Thyroid gland (tissue), 4 donors: ENCODE results near the gene KIF12. TPM values are rescaled to one million over a fixed set of nuclear protein-coding genes. Genes with fewer than 3 reads are reported as not detected.

ENCODE experiments used
- DNase-seq, 2 donors: peaks; one replicate each; pipeline ENCODE4 v3.0.0-alpha.2; 2019
- H3K27ac ChIP-seq, 3 donors: fragments of 200-600 bp; sonication (generic); 1 replicate in 2 of 3; 2 replicates in 1 of 3; pipeline ENCODE4 v1.5.1; 2016 to 2019; ENCODE audit warnings: mild to moderate bottlenecking in 1 of 3, moderate library complexity in 1 of 3
- H3K27me3 ChIP-seq: fragments of 200-600 bp; sonication (generic); one replicate; pipeline ENCODE4 v1.5.1; 2019
- H3K36me3 ChIP-seq, 2 donors: fragments of 200-600 bp; sonication (generic); one replicate each; pipeline ENCODE4 v1.5.1; 2016 to 2019
- H3K4me1 ChIP-seq, 2 donors: fragments of 200-600 bp; sonication (generic); one replicate each; pipeline ENCODE4 v1.5.1; 2017 to 2019
- H3K4me3 ChIP-seq, 3 donors: fragments of 200-600 bp; sonication (generic); replicated peaks in 1 of 3; 1 replicate in 2 of 3; 2 replicates in 1 of 3; pipeline ENCODE4 v1.5.1; 2016; ENCODE audit warnings: mild to moderate bottlenecking in 1 of 3
- H3K9me3 ChIP-seq: fragments of 200-600 bp; sonication (generic); one replicate; pipeline ENCODE4 v1.5.1; 2017
- CTCF ChIP-seq, 6 experiments: fragments of 200-600 bp in 3 of 6; fragments of 450-650 bp in 3 of 6; sonication (generic) in 3 of 6; IDR thresholded peaks; one replicate each; pipeline ENCODE4 v1.5.1; 2016 to 2019; ENCODE audit warnings: antibody characterized with exemption in 6 of 6, mild to moderate bottlenecking in 2 of 6, inconsistent platforms in 1 of 6, moderate library complexity in 1 of 6
- POLR2A ChIP-seq, 2 donors: fragments of 450-650 bp; IDR thresholded peaks; one replicate each; pipeline ENCODE4 v1.6.1; 2017; ENCODE audit warnings: antibody characterized with exemption in 2 of 2, mild to moderate bottlenecking in 2 of 2, moderate library complexity in 1 of 2
- WGBS, 2 donors: methylation state at CpG; one replicate each; pipeline ENCODE4 v1.1.5; 2017; 5-methylcytosine and 5-hydroxymethylcytosine counted together
- intact Hi-C: fragments of 100-400 bp; cut with DNase I; formaldehyde crosslinking; loops from one replicate; pipeline ENCODE4 v1.15.1; 2023
- total RNA-seq, 4 donors: library from RNA; depleted of rRNA; stranded (reverse); fragments of >200 nt; gene quantifications; one replicate each; pipeline ENCODE4 v1.2.3, GENCODE V29; 2016

KIF12 gene
- total RNA-seq, 4 donors from 2014 or later, result 13.4 to 56.0 (median 31.7) TPM

- H3K27ac ChIP-seq, result no peak overlapping the region
- WGBS, 2 donors, result 68 to 70% methylated on average over 4 of the region's 4 CpGs
- no peak for TF ChIP-seq POLR2A (IDR thresholded peaks at IDR 0.05)
- TF ChIP-seq CTCF (IDR thresholded peaks at IDR 0.05), result no peak
Measured at GRCh38 chr9:114140850-114141249, 41.8 kb upstream of the KIF12 start.

GRCh38 chr9:114140401-114140800 is 41.3 kb upstream of the KIF12 start:
- Histone ChIP-seq H3K27ac (no peak overlapping the region), H3K4me3 (no peak overlapping the region), H3K36me3 (no peaks in the 10 kb centered on the region), H3K9me3 (no peaks in the 10 kb centered on the region), H3K27me3 (no peaks in the 10 kb centered on the region), H3K4me1 (peaks cover 5 to 17% of the 10 kb centered on the region in 2 donors)
- no peak for TF ChIP-seq CTCF (IDR thresholded peaks at IDR 0.05)
- no peak for DNase-seq
- 98% methylated on average over 2 of the region's 2 CpGs for WGBS, 2 donors
- intact Hi-C loops, result no loop called here

More at GRCh38 chr9:114140850-114141249, 41.8 kb upstream of the KIF12 start:
- H3K36me3 ChIP-seq, result no peaks in the 10 kb centered on the region
- H3K4me3 ChIP-seq, result no peak overlapping the region
- no peak for DNase-seq
- H3K9me3 ChIP-seq, result no peaks in the 10 kb centered on the region
- peaks cover 5 to 17% of the 10 kb centered on the region in 2 donors for H3K4me1 ChIP-seq
- H3K27me3 ChIP-seq, result no peaks in the 10 kb centered on the region
- intact Hi-C loops, result no loop called here

GRCh38 chr9:114139071-114139470 is 40.0 kb upstream of the KIF12 start:
- intact Hi-C loops, result no loop called here
- no peak overlapping the region for H3K4me3 ChIP-seq
- H3K36me3 ChIP-seq, result no peaks in the 10 kb centered on the region
- H3K27me3 ChIP-seq, result no peaks in the 10 kb centered on the region
- no peaks in the 10 kb centered on the region for H3K9me3 ChIP-seq
- DNase-seq, result no peak
- WGBS, 2 donors, result 84 to 89% methylated on average over 5 of the region's 5 CpGs
- peaks cover 5 to 27% of the 10 kb centered on the region in 2 donors for H3K4me1 ChIP-seq
- no peak overlapping the region for H3K27ac ChIP-seq
- TF ChIP-seq POLR2A (IDR thresholded peaks at IDR 0.05), result no peak
- no peak for TF ChIP-seq CTCF (IDR thresholded peaks at IDR 0.05)

- Histone ChIP-seq H3K4me3 (no peak overlapping the region), H3K27me3 (no peaks in the 10 kb centered on the region), H3K27ac (no peak overlapping the region), H3K36me3 (no peaks in the 10 kb centered on the region), H3K9me3 (no peaks in the 10 kb centered on the region), H3K4me1 (peaks cover 5 to 32% of the 10 kb centered on the region in 2 donors)
- intact Hi-C loops, result no loop called here
- peak; percentile 36 to 42 for DNase-seq
- WGBS, 2 donors, result 73 to 83% methylated on average over 8 of the region's 8 CpGs
- TF ChIP-seq CTCF (IDR thresholded peaks at IDR 0.05) (no peak), POLR2A (IDR thresholded peaks at IDR 0.05) (no peak)
Measured at GRCh38 chr9:114138552-114138971, 39.5 kb upstream of the KIF12 start.

GRCh38 chr9:114137831-114138230 is 38.7 kb upstream of the KIF12 start:
- WGBS, 2 donors, result 94% methylated on average over 6 of the region's 6 CpGs
- TF ChIP-seq CTCF (IDR thresholded peaks at IDR 0.05) (no peak), POLR2A (IDR thresholded peaks at IDR 0.05) (no peak)
- H3K27me3 ChIP-seq, result no peaks in the 10 kb centered on the region
- no peaks in the 10 kb centered on the region for H3K9me3 ChIP-seq
- H3K4me1 ChIP-seq, result peaks cover 5 to 32% of the 10 kb centered on the region in 2 donors
- intact Hi-C loops, result no loop called here
- H3K4me3 ChIP-seq, result no peak overlapping the region
- DNase-seq, result no peak
- H3K36me3 ChIP-seq, result no peaks in the 10 kb centered on the region
- H3K27ac ChIP-seq, result no peak overlapping the region
